ENCODE results near the gene CCDC184.
"Not testable (repeated sequence)": the region's sequence is repeated elsewhere in the genome, so short reads cannot be mapped to it uniquely, and the experiment has no call there.

The CCDC184 gene

DNA sequence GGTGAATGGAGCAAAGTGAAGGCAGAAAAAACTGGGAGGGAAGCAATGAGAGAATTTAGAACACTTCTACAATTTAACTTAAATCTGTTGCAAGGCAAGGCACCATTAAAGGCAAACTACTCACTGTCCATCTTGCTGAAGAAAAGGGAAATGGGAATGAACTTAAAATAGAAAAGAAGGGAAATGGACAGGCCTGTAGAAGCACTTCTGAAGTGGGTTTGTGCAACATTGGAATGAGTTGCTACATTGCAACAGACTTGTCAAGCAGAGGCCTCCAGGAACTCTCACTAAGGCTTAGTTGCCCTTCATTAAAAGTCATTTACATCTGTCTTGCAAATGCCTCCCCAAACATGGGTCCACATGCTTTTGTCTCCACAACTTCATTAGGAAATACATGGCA, 33.3 kb downstream of the CCDC184 start:
- no peak for DNase-seq

DNA sequence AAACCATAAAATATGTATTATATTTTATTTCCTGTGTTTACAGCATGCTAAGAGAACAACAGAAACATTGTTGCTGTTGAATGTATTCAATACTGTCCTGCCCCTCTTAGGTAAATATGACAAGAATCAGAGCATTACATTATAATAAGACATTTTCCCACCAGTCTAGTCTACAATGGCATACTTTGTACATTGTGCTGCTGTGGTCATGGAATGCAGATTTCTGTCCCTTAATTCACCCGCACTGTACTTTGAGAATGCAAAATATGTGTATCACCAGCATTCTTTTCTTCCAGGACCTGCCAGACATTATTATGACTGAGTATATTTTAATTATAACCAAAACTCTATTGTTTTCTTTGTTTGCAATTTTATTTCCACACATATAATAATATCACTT, 36.2 kb downstream of the CCDC184 start:
- DNase-seq = no peak

DNA sequence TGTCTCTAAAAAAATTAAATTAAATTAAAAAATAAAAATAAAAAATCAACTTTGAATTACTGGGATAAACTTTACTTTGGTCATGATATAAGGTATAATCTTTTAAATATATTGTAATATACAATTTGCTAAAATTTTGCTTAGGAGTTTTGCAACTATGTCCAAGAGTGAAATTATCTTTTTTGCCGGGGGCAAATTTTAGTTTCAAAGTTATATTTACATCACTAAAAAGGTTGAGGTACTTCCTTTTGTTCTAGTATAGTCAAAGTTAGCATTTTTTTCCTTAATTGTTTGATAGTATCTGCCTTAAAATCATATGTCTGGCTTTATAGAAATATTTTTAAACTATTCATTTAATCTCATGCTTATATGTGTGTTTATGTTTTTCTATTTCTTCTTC, 37.3 kb downstream of the CCDC184 start:
- no peak for DNase-seq

DNA sequence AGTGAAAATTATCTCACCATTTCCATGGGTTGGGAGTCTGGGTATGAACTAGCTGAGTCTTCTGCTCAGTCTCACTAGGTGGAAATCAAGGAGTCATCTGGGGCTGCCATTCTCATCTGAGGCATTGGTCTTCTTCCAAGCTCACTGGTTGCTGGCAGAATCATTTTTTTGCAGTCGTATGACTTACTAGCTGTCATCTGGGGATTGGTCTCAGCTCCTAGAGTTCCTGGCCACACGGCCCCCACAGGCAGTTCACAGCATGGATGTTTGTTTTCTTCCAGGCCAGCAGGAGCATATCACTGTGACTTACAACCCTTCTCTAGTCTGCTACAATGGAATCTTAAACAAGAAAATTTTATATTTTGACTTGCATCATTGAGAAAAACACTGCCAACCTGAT, 38.2 kb downstream of the CCDC184 start:
- no peak for DNase-seq

DNA sequence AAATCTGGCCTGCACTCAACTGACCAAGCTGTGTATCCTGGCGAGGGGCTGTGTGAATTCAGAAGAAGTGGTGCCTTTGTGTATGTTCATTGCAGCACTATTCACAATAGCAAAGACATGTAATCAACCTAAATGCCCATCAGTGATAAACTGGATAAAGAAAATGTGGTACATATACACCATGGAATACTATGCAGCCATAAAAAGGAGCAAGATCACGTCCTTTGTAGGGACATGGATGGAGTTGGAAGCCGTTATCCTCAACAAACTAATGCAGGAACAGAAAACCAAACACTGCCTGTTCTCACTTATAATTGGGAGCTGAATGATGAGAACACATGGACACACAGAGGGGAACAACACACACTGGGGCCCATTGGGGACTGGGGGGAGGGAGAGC, 41.1 kb downstream of the CCDC184 start:
- DNase-seq = not testable (repeated sequence)

DNA sequence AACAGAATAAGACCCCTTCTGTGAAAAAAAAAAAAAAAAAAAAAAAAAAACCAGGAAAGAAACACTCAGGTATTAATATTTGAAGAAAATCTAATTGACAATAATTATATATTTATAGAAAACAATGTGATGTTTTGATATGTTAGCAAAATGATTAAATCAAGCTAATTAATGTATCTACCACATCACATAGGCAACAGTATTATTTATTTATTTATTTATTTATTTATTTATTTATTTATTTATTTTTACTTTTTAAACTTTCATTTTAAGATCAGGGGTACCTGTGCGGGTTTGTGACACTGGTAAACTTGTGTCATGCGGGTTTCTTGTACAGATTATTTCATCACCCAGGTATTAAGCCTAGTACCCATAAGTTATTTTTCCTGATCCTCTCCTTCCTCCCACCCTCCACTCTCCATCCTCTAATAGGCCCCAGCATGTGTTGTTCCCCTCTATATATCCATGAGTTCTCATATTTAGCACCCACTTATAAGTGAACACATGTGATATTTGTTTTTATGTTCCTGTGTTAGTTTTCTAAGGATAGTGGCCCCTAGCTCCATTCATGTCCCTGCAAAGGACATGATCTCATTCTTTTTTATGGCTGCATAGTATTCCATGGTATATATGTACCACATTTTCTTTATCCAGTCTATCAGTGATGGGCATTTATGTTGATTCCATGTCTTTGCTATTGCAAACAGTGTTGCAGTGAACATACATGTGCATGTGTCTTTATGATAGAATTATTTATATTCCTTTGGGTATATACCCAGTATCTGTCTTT, 47.9 kb downstream of the CCDC184 start:
- DNase-seq = not testable (repeated sequence)

Data from activated CD4-positive, alpha-beta T cell treated with anti-CD3 and anti-CD28 coated beads, Interleukin-2, amount 50 U/mL, for 16 hours (primary cell).